Trophoblast cell (in vitro differentiated cells and primary cell): Measurements from ENCODE around the gene CAPS.

Experiments
- DNase-seq, 2 donors: peaks; one replicate each; pipeline ENCODE4 v3.0.0-alpha.2; 2016
- H2AFZ ChIP-seq: 2 replicates; pipeline ENCODE4 v1.6.1; 2013; ENCODE audit warnings: low read length, moderate library complexity, mild to moderate bottlenecking; ENCODE audit not compliant: insufficient read depth, poor library complexity
- H2AK5ac ChIP-seq: 2 replicates; pipeline ENCODE4 v1.6.1; 2013; ENCODE audit warnings: mild to moderate bottlenecking, low read length
- H2BK120ac ChIP-seq: 2 replicates; pipeline ENCODE4 v1.6.1; 2013; ENCODE audit warnings: low read length, mild to moderate bottlenecking, moderate library complexity; ENCODE audit not compliant: insufficient read depth, poor library complexity
- H2BK12ac ChIP-seq: 2 replicates; pipeline ENCODE4 v1.6.1; 2013; ENCODE audit warnings: mild to moderate bottlenecking, low read length, moderate library complexity
- H2BK5ac ChIP-seq: 2 replicates; pipeline ENCODE4 v1.6.1; 2013; ENCODE audit warnings: low read length, low read depth, moderate library complexity, mild to moderate bottlenecking; ENCODE audit not compliant: poor library complexity
- H3K14ac ChIP-seq: 2 replicates; pipeline ENCODE4 v1.6.1; 2013; ENCODE audit warnings: mild to moderate bottlenecking, low read length
- H3K18ac ChIP-seq: 2 replicates; pipeline ENCODE4 v1.6.1; 2013; ENCODE audit warnings: mild to moderate bottlenecking, low read length
- H3K23ac ChIP-seq: 2 replicates; pipeline ENCODE4 v1.6.1; 2013; ENCODE audit warnings: low read length
- H3K27ac ChIP-seq: 2 replicates; pipeline ENCODE4 v1.5.1; 2013; ENCODE audit warnings: low read depth, mild to moderate bottlenecking, inconsistent platforms, low read length, moderate library complexity
- H3K27me3 ChIP-seq: 2 replicates; pipeline ENCODE4 v1.6.1; 2013; ENCODE audit warnings: inconsistent platforms, mild to moderate bottlenecking, low read length, moderate library complexity; ENCODE audit not compliant: insufficient read depth
- H3K36me3 ChIP-seq, 2 experiments: 1 replicate in 1 of 2; 2 replicates in 1 of 2; pipeline ENCODE4 v1.6.1; 2013; ENCODE audit warnings: low read length in 2 of 2, mild to moderate bottlenecking in 2 of 2, moderate library complexity in 1 of 2; ENCODE audit not compliant: insufficient read depth in 2 of 2, control insufficient read depth in 1 of 2
- H3K4ac ChIP-seq: 2 replicates; pipeline ENCODE4 v1.6.1; 2013; ENCODE audit warnings: low read depth, mild to moderate bottlenecking, low read length, moderate library complexity
- H3K4me1 ChIP-seq, 2 experiments: 1 replicate in 1 of 2; 2 replicates in 1 of 2; pipeline ENCODE4 v1.6.1; 2013; ENCODE audit warnings: low read length in 2 of 2, mild to moderate bottlenecking in 2 of 2, moderate library complexity in 1 of 2; ENCODE audit not compliant: insufficient read depth in 2 of 2, control insufficient read depth in 1 of 2
- H3K4me2 ChIP-seq: 2 replicates; pipeline ENCODE4 v1.6.1; 2013; ENCODE audit warnings: inconsistent platforms, mild to moderate bottlenecking, low read length, moderate library complexity
- H3K4me3 ChIP-seq: 2 replicates; pipeline ENCODE4 v1.5.1; 2013; ENCODE audit warnings: mild to moderate bottlenecking, low read depth, low read length, inconsistent platforms
- H3K79me1 ChIP-seq: one replicate; pipeline ENCODE4 v1.6.1; 2013; ENCODE audit warnings: low read length
- H3K79me2 ChIP-seq: 2 replicates; pipeline ENCODE4 v1.6.1; 2013; ENCODE audit warnings: low read length, mild to moderate bottlenecking; ENCODE audit not compliant: control insufficient read depth, insufficient read depth, poor library complexity
- H3K9ac ChIP-seq: 2 replicates; pipeline ENCODE4 v1.6.1; 2013; ENCODE audit warnings: mild to moderate bottlenecking, low read length
- H3K9me3 ChIP-seq: 2 replicates; pipeline ENCODE4 v1.6.1; 2013; ENCODE audit warnings: low read depth, mild to moderate bottlenecking, control low read depth, inconsistent platforms, low read length; ENCODE audit not compliant: insufficient read depth
- H4K12ac ChIP-seq: 2 replicates; pipeline ENCODE4 v1.6.1; 2013; ENCODE audit warnings: low read depth, mild to moderate bottlenecking, low read length, moderate library complexity
- H4K8ac ChIP-seq: 2 replicates; pipeline ENCODE4 v1.6.1; 2013; ENCODE audit warnings: low read depth, mild to moderate bottlenecking, low read length, moderate library complexity
- H4K91ac ChIP-seq: one replicate; pipeline ENCODE4 v1.6.1; 2013; ENCODE audit warnings: low read depth, mild to moderate bottlenecking, low read length, moderate library complexity
- WGBS: extraction: QIAGEN DNeasy Blood & Tissue Kit; methylation state at CpG from one replicate; pipeline ENCODE4 v1.1.7; 2013; ENCODE audit warnings: missing lambda C conversion rate; ENCODE audit not compliant: insufficient read length, insufficient coverage; ENCODE audit errors: extremely low coverage; 5-methylcytosine and 5-hydroxymethylcytosine counted together

The CAPS gene

GRCh38 chr19:5934774-5935472, 20.9 kb downstream of the CAPS start:
- H3K18ac ChIP-seq, result no peak overlapping the region
- DNase-seq, result no peak
- no peak overlapping the region for H2BK5ac ChIP-seq
- H4K8ac ChIP-seq, result no peak overlapping the region
- no peak overlapping the region for H3K27ac ChIP-seq
- H3K79me1 ChIP-seq, result peaks cover 6% of the 10 kb centered on the region
- WGBS, result no CpG with 5 or more reads among the region's 16 CpGs
- no peak overlapping the region for H3K14ac ChIP-seq
- no peaks in the 10 kb centered on the region for H3K79me2 ChIP-seq
- H3K4me1 ChIP-seq, result peaks cover 24 to 26% of the 10 kb centered on the region in 2 experiments
- no peak overlapping the region for H4K91ac ChIP-seq
- H3K9me3 ChIP-seq, result peaks cover 4% of the 10 kb centered on the region
- H3K4ac ChIP-seq, result no peak overlapping the region
- H2BK12ac ChIP-seq, result no peak overlapping the region
- H3K4me3 ChIP-seq, result no peak overlapping the region
- peak overlapping the region; percentile 4 for H3K4me2 ChIP-seq
- H2BK120ac ChIP-seq, result no peak overlapping the region
- H3K36me3 ChIP-seq, result peaks cover 49 to 61% of the 10 kb centered on the region in 2 experiments
- H2AFZ ChIP-seq, result no peak overlapping the region
- no peaks in the 10 kb centered on the region for H3K27me3 ChIP-seq
- H2AK5ac ChIP-seq, result no peak overlapping the region
- H4K12ac ChIP-seq, result no peak overlapping the region
- H3K9ac ChIP-seq, result no peak overlapping the region
- no peak overlapping the region for H3K23ac ChIP-seq

GRCh38 chr19:5935473-5936291, 21.6 kb downstream of the CAPS start:
- peaks cover 6% of the 10 kb centered on the region for H3K79me1 ChIP-seq
- no peak overlapping the region for H4K12ac ChIP-seq
- no peak overlapping the region for H3K4me3 ChIP-seq
- H2BK120ac ChIP-seq, result no peak overlapping the region
- no peak overlapping the region for H3K9ac ChIP-seq
- H3K27ac ChIP-seq, result no peak overlapping the region
- no peaks in the 10 kb centered on the region for H3K27me3 ChIP-seq
- H3K79me2 ChIP-seq, result no peaks in the 10 kb centered on the region
- no peak overlapping the region for H2BK12ac ChIP-seq
- H3K23ac ChIP-seq, result no peak overlapping the region
- peak overlapping the region; percentile 5 for H3K18ac ChIP-seq
- no peak overlapping the region for H3K4ac ChIP-seq
- H4K8ac ChIP-seq, result no peak overlapping the region
- no peak overlapping the region for H2AK5ac ChIP-seq
- no peak overlapping the region for H2BK5ac ChIP-seq
- H3K9me3 ChIP-seq, result peaks cover 4% of the 10 kb centered on the region
- no peak for DNase-seq
- H3K4me1 ChIP-seq, result peaks cover 24 to 26% of the 10 kb centered on the region in 2 experiments
- H3K4me2 ChIP-seq, result no peak overlapping the region
- no CpG with 5 or more reads among the region's 25 CpGs for WGBS
- H3K14ac ChIP-seq, result no peak overlapping the region
- H3K36me3 ChIP-seq, result peaks cover 50 to 62% of the 10 kb centered on the region in 2 experiments
- H4K91ac ChIP-seq, result no peak overlapping the region
- H2AFZ ChIP-seq, result no peak overlapping the region

- Histone ChIP-seq H4K12ac (no peak overlapping the region), H3K27me3 (no peaks in the 10 kb centered on the region)
- no CpG with 5 or more reads among the region's 9 CpGs for WGBS
These were observed 22.2 kb downstream of the CAPS start for GRCh38 chr19:5936292-5936592.

GRCh38 chr19:5937550-5937949, 23.5 kb downstream of the CAPS start:
- H3K14ac ChIP-seq, result no peak overlapping the region
- H4K91ac ChIP-seq, result no peak overlapping the region
- peaks cover 42 to 56% of the 10 kb centered on the region in 2 experiments for H3K36me3 ChIP-seq
- no peaks in the 10 kb centered on the region for H3K27me3 ChIP-seq
- DNase-seq, result no peak
- no peak overlapping the region for H3K23ac ChIP-seq
- H3K4me2 ChIP-seq, result no peak overlapping the region
- H3K4me1 ChIP-seq, result peaks cover 20 to 22% of the 10 kb centered on the region in 2 experiments
- no peak overlapping the region for H2BK120ac ChIP-seq
- H3K18ac ChIP-seq, result no peak overlapping the region
- no peak overlapping the region for H2BK5ac ChIP-seq
- no peak overlapping the region for H3K27ac ChIP-seq
- H3K79me1 ChIP-seq, result peaks cover 6% of the 10 kb centered on the region
- H3K4me3 ChIP-seq, result no peak overlapping the region
- no peak overlapping the region for H2AK5ac ChIP-seq
- H2AFZ ChIP-seq, result no peak overlapping the region
- H4K8ac ChIP-seq, result no peak overlapping the region
- no CpG with 5 or more reads among the region's 10 CpGs for WGBS
- H3K9me3 ChIP-seq, result peaks cover 2% of the 10 kb centered on the region
- no peak overlapping the region for H2BK12ac ChIP-seq
- H3K9ac ChIP-seq, result no peak overlapping the region
- no peak overlapping the region for H3K4ac ChIP-seq
- H3K79me2 ChIP-seq, result no peaks in the 10 kb centered on the region
- no peak overlapping the region for H4K12ac ChIP-seq

More at GRCh38 chr19:5936292-5936592, 22.2 kb downstream of the CAPS start:
- Histone ChIP-seq H3K9ac (no peak overlapping the region), H3K79me1 (peaks cover 6% of the 10 kb centered on the region), H2BK12ac (no peak overlapping the region), H3K4me1 (peaks cover 23 to 24% of the 10 kb centered on the region in 2 experiments), H3K9me3 (peaks cover 3% of the 10 kb centered on the region), H3K18ac (peak overlapping the region; percentile 5), H3K27ac (no peak overlapping the region), H2BK120ac (no peak overlapping the region), H2BK5ac (no peak overlapping the region), H3K79me2 (no peaks in the 10 kb centered on the region), H4K8ac (no peak overlapping the region), H4K91ac (no peak overlapping the region), H2AFZ (no peak overlapping the region), H3K4ac (no peak overlapping the region), H2AK5ac (no peak overlapping the region), H3K4me2 (no peak overlapping the region), H3K4me3 (no peak overlapping the region), H3K14ac (no peak overlapping the region), H3K36me3 (peaks cover 51 to 62% of the 10 kb centered on the region in 2 experiments), H3K23ac (no peak overlapping the region)
- DNase-seq, result no peak
